ENCODE measurements around the gene WDFY4. TPM values are rescaled to one million over a fixed set of nuclear protein-coding genes. Genes with fewer than 3 reads are reported as not detected.
A peak's percentile ranks its signal among the peaks of the same experiment; 100 is the strongest.

WDFY4 gene
- total and polyA plus RNA-seq, 2 experiments from 2014 or later = 0.14 TPM; not detected in 1

DNA sequence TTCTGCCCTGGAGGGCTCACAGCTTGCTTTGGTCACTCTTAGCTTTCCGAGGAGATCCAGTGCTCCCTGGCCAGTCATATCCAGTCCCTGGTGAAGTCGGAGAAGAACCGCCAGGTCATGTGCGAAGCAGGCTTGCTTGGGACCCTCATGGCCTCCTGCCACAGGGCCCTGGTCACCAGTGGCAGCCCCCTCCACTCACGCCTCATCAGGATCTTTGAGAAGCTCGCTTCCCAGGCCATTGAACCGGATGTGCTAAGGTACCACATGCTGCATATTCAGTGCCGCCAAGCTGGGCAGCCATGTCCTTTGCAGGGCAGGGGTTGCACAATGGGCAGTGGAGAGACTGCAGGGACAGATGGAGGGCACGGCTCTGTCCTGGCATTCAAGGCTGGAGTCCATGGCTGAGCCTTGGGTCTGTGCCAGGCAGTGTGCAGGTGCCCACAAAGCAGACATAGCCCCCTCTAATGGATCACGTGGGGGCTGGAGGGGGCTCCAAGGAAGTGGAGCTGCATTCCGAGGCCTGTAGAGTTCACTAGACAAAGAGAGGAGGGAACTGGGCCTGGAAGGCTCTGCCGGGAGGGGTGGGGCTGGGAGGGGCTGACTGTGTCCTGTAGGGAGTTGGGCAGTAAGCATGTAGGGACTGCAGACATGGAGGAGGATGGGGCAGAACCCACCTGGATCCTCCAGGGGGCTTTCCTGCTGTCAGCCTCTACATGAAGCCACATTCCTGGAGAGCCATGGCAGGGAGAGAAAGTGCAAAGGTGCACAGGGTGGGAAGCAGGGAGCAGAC is 89.9 kb downstream of the WDFY4 start:
- no peaks in the 10 kb centered on the region for H3K36me3 ChIP-seq (ENCODE audit: insufficient read depth)
- no peaks in the 10 kb centered on the region for H3F3A ChIP-seq (replicated peaks; ENCODE audit: low read depth)
- H3K4me3 Mint-ChIP-seq = no peak overlapping the region
- H3K27ac ChIP-seq (ENCODE audit: low read depth) = no peak overlapping the region
- no peak overlapping the region for H3K4me3 ChIP-seq
- DNase-seq (ENCODE audit: low spot score) (no peak), ATAC-seq (peak; percentile 62)
- no peaks in the 10 kb centered on the region for H3K27me3 ChIP-seq (ENCODE audit: insufficient read depth)
- no peaks in the 10 kb centered on the region for H3K36me3 Mint-ChIP-seq (ENCODE audit: low read depth)
- H3K9me3 Mint-ChIP-seq = no peaks in the 10 kb centered on the region; the same call in 2 of the 3 replicates
- 0 out of 2 replicates have a peak, but pooled peaks cover 2% of the 10 kb centered on the region for H3K9me2 ChIP-seq (ENCODE audit: insufficient read depth)
- no peaks in the 10 kb centered on the region for H3K79me2 ChIP-seq (replicated peaks; ENCODE audit: insufficient read depth)
- peaks cover 7% of the 10 kb centered on the region; the same call in 1 of the 2 replicates for H3K4me1 ChIP-seq (ENCODE audit: insufficient read depth)
- no peak overlapping the region for H3K27ac Mint-ChIP-seq
- H4K20me1 ChIP-seq (replicated peaks; ENCODE audit: insufficient read depth) = no peaks in the 10 kb centered on the region
- H2AFZ ChIP-seq = no peak overlapping the region
- no peaks in the 10 kb centered on the region for H3K27me3 Mint-ChIP-seq (ENCODE audit: insufficient read depth, low read depth, poor library complexity)
- TF ChIP-seq STAT1 (IDR thresholded peaks at IDR 0.05; ENCODE audit: unreplicated experiment) (no peak), NANOG (IDR thresholded peaks at IDR 0.05; ENCODE audit: borderline replicate concordance) (no peak), EZH2 (IDR thresholded peaks at IDR 0.05; ENCODE audit: low read depth, unreplicated experiment) (no peak), CREB1 (CRISPR knock-in tag; IDR thresholded peaks at IDR 0.05; ENCODE audit: low read depth) (no peak), POLR2AphosphoS5 (IDR thresholded peaks at IDR 0.05; ENCODE audit: low read depth) (no peak), ZNF331 (CRISPR knock-in tag; IDR thresholded peaks at IDR 0.05; ENCODE audit: low read depth) (no peak), EZH2phosphoT487 (IDR thresholded peaks at IDR 0.05; ENCODE audit: unreplicated experiment) (no peak), JUNB (IDR thresholded peaks at IDR 0.05; ENCODE audit: unreplicated experiment) (no peak), ZNF114 (CRISPR knock-in tag; IDR thresholded peaks at IDR 0.05) (no peak)
- TF ChIP-seq, protein P1, sequence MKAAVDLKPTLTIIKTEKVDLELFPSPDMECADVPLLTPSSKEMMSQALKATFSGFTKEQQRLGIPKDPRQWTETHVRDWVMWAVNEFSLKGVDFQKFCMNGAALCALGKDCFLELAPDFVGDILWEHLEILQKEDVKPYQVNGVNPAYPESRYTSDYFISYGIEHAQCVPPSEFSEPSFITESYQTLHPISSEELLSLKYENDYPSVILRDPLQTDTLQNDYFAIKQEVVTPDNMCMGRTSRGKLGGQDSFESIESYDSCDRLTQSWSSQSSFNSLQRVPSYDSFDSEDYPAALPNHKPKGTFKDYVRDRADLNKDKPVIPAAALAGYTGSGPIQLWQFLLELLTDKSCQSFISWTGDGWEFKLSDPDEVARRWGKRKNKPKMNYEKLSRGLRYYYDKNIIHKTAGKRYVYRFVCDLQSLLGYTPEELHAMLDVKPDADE (IDR thresholded peaks at IDR 0.05) = no peak
- TF ChIP-seq, protein P2, sequence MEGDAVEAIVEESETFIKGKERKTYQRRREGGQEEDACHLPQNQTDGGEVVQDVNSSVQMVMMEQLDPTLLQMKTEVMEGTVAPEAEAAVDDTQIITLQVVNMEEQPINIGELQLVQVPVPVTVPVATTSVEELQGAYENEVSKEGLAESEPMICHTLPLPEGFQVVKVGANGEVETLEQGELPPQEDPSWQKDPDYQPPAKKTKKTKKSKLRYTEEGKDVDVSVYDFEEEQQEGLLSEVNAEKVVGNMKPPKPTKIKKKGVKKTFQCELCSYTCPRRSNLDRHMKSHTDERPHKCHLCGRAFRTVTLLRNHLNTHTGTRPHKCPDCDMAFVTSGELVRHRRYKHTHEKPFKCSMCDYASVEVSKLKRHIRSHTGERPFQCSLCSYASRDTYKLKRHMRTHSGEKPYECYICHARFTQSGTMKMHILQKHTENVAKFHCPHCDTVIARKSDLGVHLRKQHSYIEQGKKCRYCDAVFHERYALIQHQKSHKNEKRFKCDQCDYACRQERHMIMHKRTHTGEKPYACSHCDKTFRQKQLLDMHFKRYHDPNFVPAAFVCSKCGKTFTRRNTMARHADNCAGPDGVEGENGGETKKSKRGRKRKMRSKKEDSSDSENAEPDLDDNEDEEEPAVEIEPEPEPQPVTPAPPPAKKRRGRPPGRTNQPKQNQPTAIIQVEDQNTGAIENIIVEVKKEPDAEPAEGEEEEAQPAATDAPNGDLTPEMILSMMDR (conservative IDR thresholded peaks at IDR 0.05; ENCODE audit: low read depth in 2 of 2) = no peak
- TF ChIP-seq, protein P3, sequence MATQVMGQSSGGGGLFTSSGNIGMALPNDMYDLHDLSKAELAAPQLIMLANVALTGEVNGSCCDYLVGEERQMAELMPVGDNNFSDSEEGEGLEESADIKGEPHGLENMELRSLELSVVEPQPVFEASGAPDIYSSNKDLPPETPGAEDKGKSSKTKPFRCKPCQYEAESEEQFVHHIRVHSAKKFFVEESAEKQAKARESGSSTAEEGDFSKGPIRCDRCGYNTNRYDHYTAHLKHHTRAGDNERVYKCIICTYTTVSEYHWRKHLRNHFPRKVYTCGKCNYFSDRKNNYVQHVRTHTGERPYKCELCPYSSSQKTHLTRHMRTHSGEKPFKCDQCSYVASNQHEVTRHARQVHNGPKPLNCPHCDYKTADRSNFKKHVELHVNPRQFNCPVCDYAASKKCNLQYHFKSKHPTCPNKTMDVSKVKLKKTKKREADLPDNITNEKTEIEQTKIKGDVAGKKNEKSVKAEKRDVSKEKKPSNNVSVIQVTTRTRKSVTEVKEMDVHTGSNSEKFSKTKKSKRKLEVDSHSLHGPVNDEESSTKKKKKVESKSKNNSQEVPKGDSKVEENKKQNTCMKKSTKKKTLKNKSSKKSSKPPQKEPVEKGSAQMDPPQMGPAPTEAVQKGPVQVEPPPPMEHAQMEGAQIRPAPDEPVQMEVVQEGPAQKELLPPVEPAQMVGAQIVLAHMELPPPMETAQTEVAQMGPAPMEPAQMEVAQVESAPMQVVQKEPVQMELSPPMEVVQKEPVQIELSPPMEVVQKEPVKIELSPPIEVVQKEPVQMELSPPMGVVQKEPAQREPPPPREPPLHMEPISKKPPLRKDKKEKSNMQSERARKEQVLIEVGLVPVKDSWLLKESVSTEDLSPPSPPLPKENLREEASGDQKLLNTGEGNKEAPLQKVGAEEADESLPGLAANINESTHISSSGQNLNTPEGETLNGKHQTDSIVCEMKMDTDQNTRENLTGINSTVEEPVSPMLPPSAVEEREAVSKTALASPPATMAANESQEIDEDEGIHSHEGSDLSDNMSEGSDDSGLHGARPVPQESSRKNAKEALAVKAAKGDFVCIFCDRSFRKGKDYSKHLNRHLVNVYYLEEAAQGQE (IDR thresholded peaks at IDR 0.05; ENCODE audit: unreplicated experiment) = no peak
- TF ChIP-seq, protein P4, sequence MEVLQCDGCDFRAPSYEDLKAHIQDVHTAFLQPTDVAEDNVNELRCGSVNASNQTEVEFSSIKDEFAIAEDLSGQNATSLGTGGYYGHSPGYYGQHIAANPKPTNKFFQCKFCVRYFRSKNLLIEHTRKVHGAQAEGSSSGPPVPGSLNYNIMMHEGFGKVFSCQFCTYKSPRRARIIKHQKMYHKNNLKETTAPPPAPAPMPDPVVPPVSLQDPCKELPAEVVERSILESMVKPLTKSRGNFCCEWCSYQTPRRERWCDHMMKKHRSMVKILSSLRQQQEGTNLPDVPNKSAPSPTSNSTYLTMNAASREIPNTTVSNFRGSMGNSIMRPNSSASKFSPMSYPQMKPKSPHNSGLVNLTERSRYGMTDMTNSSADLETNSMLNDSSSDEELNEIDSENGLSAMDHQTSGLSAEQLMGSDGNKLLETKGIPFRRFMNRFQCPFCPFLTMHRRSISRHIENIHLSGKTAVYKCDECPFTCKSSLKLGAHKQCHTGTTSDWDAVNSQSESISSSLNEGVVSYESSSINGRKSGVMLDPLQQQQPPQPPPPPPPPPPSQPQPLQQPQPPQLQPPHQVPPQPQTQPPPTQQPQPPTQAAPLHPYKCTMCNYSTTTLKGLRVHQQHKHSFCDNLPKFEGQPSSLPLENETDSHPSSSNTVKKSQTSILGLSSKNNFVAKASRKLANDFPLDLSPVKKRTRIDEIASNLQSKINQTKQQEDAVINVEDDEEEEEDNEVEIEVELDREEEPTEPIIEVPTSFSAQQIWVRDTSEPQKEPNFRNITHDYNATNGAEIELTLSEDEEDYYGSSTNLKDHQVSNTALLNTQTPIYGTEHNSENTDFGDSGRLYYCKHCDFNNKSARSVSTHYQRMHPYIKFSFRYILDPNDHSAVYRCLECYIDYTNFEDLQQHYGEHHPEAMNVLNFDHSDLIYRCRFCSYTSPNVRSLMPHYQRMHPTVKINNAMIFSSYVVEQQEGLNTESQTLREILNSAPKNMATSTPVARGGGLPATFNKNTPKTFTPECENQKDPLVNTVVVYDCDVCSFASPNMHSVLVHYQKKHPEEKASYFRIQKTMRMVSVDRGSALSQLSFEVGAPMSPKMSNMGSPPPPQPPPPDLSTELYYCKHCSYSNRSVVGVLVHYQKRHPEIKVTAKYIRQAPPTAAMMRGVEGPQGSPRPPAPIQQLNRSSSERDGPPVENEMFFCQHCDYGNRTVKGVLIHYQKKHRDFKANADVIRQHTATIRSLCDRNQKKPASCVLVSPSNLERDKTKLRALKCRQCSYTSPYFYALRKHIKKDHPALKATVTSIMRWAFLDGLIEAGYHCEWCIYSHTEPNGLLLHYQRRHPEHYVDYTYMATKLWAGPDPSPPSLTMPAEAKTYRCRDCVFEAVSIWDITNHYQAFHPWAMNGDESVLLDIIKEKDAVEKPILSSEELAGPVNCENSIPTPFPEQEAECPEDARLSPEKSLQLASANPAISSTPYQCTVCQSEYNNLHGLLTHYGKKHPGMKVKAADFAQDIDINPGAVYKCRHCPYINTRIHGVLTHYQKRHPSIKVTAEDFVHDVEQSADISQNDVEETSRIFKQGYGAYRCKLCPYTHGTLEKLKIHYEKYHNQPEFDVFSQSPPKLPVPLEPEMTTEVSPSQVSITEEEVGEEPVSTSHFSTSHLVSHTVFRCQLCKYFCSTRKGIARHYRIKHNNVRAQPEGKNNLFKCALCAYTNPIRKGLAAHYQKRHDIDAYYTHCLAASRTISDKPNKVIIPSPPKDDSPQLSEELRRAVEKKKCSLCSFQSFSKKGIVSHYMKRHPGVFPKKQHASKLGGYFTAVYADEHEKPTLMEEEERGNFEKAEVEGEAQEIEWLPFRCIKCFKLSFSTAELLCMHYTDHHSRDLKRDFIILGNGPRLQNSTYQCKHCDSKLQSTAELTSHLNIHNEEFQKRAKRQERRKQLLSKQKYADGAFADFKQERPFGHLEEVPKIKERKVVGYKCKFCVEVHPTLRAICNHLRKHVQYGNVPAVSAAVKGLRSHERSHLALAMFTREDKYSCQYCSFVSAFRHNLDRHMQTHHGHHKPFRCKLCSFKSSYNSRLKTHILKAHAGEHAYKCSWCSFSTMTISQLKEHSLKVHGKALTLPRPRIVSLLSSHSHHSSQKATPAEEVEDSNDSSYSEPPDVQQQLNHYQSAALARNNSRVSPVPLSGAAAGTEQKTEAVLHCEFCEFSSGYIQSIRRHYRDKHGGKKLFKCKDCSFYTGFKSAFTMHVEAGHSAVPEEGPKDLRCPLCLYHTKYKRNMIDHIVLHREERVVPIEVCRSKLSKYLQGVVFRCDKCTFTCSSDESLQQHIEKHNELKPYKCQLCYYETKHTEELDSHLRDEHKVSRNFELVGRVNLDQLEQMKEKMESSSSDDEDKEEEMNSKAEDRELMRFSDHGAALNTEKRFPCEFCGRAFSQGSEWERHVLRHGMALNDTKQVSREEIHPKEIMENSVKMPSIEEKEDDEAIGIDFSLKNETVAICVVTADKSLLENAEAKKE (CRISPR knock-in tag; IDR thresholded peaks at IDR 0.05) = no peak
- peaks cover 8% of the 10 kb centered on the region for H3K4me1 Mint-ChIP-seq
- H3K4me2 ChIP-seq = no peak overlapping the region
